Caco-2 (cell line): ENCODE measurements around the gene ARHGAP8. TPM values are rescaled to one million over a fixed set of nuclear protein-coding genes. Genes with fewer than 3 reads are reported as not detected.

ENCODE experiments used
- BruUV-seq: library from RNA; stranded (reverse); fragments of 400-500 nt; replicated peaks from 2 replicates; lab custom pipeline; 2021; lab: Mats Ljungman, UMichigan
- CTCF ChIA-PET: fragments of 300-600 bp; sonication (Branson Sonifier 250); formaldehyde crosslinking; loops from one replicate; lab custom pipeline; 2022; ENCODE audit warnings: antibody characterized with exemption; lab: Charles Lee
- POLR2A ChIA-PET: fragments of 300-600 bp; sonication (Branson Sonifier 250); formaldehyde crosslinking; loops from one replicate; lab custom pipeline; 2022; ENCODE audit warnings: antibody characterized with exemption; lab: Charles Lee
- DNase-seq, 2 experiments: peaks; one replicate each; pipeline versions ENCODE4 v3.0.0 to v3.0.0-alpha.2; 2020 to 2022
- H3K27me3 ChIP-seq: replicated peaks from 2 replicates; pipeline ENCODE4 v1.6.0; 2011; ENCODE audit warnings: low read length; ENCODE audit not compliant: control insufficient read depth, insufficient read depth
- H3K36me3 ChIP-seq: 2 replicates; pipeline ENCODE4 v1.5.1; 2011; ENCODE audit warnings: low read length; ENCODE audit not compliant: control insufficient read depth, insufficient read depth
- H3K4me1 ChIP-seq: fragments of 250-450 bp; sonication (Bioruptor Pico); 2 replicates; pipeline ENCODE4 v1.5.1; 2020; ENCODE audit warnings: mild to moderate bottlenecking
- H3K4me3 ChIP-seq: 2 replicates; pipeline ENCODE4 v1.5.1; 2011; ENCODE audit warnings: low read depth, mild to moderate bottlenecking, control low read depth, low read length
- H3K9me3 ChIP-seq: fragments of 250-450 bp; sonication (Bioruptor Pico); 2 replicates; pipeline ENCODE4 v1.5.1; 2020; ENCODE audit warnings: mild to moderate bottlenecking, moderate library complexity
- H3K27ac Mint-ChIP-seq: one replicate; pipeline ENCODE4 v1.8.0; 2022; ENCODE audit warnings: mixed read lengths; ENCODE audit not compliant: unreplicated experiment
- H3K27me3 Mint-ChIP-seq: one replicate; pipeline ENCODE4 v1.8.0; 2022; ENCODE audit warnings: mixed read lengths; ENCODE audit not compliant: insufficient read depth, unreplicated experiment
- H3K36me3 Mint-ChIP-seq: one replicate; pipeline ENCODE4 v1.8.0; 2022; ENCODE audit warnings: mild to moderate bottlenecking, mixed read lengths; ENCODE audit not compliant: insufficient read depth, unreplicated experiment
- H3K4me1 Mint-ChIP-seq: one replicate; pipeline ENCODE4 v1.8.0; 2022; ENCODE audit warnings: low read depth, mixed read lengths; ENCODE audit not compliant: unreplicated experiment
- H3K4me3 Mint-ChIP-seq: one replicate; pipeline ENCODE4 v1.8.0; 2022; ENCODE audit warnings: mild to moderate bottlenecking, moderate library complexity, mixed read lengths; ENCODE audit not compliant: unreplicated experiment
- H3K9me3 Mint-ChIP-seq: one replicate; pipeline ENCODE4 v1.8.0; 2022; ENCODE audit warnings: mixed read lengths; ENCODE audit not compliant: unreplicated experiment
- intact Hi-C: fragments of 100-400 bp; cut with micrococcal nuclease; formaldehyde crosslinking; loops from one replicate; pipeline ENCODE4 v1.10.0; 2022; ENCODE audit not compliant: unreplicated experiment
- total RNA-seq: library from RNA; stranded (reverse); gene quantifications from 2 replicates; pipeline ENCODE4 v1.2.3, GENCODE V29; 2022
- TF ChIP-seq, protein P1 (sequence below), 2 experiments: fragments of 200-600 bp in 1 of 2; IDR thresholded peaks; 1 replicate in 1 of 2; 2 replicates in 1 of 2; pipeline versions ENCODE4 v1.5.1 to v1.8.0; 2011 to 2022; ENCODE audit warnings: antibody characterized with exemption in 1 of 2, control low read depth in 1 of 2, inconsistent platforms in 1 of 2, low read depth in 1 of 2, low read length in 1 of 2, mild to moderate bottlenecking in 1 of 2, moderate library complexity in 1 of 2; ENCODE audit not compliant: insufficient read depth in 1 of 2, severe bottlenecking in 1 of 2, unreplicated experiment in 1 of 2

ARHGAP8 gene
- total RNA-seq, 1 experiment from 2014 or later: 81.5 TPM

DNA sequence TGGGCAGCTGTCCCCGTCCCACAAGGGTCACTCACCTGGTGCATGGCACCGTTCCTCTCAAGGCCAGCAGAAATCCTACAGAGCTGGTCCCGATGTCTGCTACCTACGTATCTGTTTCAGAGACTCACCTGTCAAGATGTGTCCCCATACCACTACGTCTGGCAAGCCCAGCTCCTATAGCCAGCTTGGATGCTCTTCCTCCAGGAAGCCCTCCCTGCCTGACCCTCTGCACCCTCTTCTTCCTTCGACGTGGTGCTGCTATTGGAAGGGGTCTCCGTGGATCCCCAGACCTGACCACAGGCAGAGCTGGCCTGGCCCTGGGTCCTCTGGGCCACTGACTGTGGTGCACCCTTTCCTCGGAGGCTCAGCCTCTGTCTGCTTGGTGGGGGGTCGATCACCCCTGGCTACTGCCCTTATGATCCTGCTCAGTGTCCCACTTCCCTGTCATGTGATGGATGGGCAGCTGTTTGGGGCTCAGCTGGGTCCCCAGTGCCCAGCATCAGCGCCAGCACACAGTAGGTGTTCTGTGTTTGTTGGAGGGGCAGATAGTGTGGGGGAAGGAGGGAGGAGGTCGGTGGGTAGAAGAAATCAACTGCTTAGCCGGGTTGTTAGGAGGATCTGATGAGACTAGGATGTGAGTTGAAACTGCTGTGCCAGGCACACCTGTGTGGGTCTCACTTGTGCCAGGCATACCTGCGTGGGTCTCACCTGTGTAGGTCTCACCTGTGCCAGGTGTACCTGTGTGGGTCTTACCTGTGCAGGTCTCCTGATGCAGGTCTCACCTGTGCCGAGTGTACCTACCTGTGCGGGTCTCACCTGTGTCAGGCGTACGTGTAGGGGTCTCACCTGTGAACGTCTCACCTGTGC lies 21.7 kb upstream of the ARHGAP8 start:
- no peak overlapping the region for H3K4me3 ChIP-seq
- H3K4me1 ChIP-seq: peaks cover 28% of the 10 kb centered on the region
- no peak overlapping the region for H3K4me3 Mint-ChIP-seq
- H3K27ac Mint-ChIP-seq: peak overlapping the region; percentile 36
- DNase-seq: no peak
- peaks cover 82% of the 10 kb centered on the region for H3K36me3 Mint-ChIP-seq
- CTCF ChIA-PET: no interaction called here
- POLR2A ChIA-PET: no interaction called here
- H3K9me3 Mint-ChIP-seq: no peaks in the 10 kb centered on the region
- no peaks in the 10 kb centered on the region for H3K27me3 Mint-ChIP-seq
- no peaks in the 10 kb centered on the region for H3K9me3 ChIP-seq
- H3K4me1 Mint-ChIP-seq: peaks cover 1% of the 10 kb centered on the region
- TF ChIP-seq, protein P1, sequence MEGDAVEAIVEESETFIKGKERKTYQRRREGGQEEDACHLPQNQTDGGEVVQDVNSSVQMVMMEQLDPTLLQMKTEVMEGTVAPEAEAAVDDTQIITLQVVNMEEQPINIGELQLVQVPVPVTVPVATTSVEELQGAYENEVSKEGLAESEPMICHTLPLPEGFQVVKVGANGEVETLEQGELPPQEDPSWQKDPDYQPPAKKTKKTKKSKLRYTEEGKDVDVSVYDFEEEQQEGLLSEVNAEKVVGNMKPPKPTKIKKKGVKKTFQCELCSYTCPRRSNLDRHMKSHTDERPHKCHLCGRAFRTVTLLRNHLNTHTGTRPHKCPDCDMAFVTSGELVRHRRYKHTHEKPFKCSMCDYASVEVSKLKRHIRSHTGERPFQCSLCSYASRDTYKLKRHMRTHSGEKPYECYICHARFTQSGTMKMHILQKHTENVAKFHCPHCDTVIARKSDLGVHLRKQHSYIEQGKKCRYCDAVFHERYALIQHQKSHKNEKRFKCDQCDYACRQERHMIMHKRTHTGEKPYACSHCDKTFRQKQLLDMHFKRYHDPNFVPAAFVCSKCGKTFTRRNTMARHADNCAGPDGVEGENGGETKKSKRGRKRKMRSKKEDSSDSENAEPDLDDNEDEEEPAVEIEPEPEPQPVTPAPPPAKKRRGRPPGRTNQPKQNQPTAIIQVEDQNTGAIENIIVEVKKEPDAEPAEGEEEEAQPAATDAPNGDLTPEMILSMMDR (IDR thresholded peaks at IDR 0.05; ENCODE audit: insufficient read depth in 1 of 2, low read depth in 1 of 2, low read length in 1 of 2, severe bottlenecking in 1 of 2, unreplicated experiment in 1 of 2): no peak
- H3K27me3 ChIP-seq: no peaks in the 10 kb centered on the region
- TSS peak; percentile 7 for BruUV-seq
- peaks cover 3% of the 10 kb centered on the region for H3K36me3 ChIP-seq
- intact Hi-C loops: no loop called here

DNA sequence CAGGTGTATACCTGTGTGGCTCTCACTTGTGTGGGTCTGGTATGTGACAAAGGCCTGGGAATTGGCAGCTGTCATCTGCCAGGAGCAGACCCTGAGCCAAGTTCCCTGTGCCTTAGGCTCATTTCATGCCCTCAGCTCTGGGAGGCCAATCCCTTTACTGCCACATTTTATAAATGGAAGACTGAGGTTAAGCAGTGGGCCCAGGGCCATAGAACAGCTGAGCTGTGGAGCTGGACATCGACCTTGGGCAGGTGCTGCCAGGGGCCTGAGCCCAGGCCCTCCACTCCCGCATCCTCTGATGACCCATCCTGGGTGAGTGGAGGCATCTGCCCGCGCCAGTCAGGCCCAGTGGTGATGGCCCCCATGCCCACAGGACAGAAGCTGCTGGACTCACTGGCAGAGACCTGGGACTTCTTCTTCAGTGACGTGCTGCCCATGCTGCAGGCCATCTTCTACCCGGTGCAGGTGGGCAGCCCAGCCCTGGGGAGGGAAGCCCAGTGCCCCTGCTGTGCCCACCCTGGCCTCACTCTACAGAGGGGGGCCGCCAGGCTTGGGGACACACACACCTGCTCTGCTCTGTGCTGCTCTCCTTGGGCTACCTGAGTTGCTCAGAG lies 20.9 kb upstream of the ARHGAP8 start:
- Mint-ChIP-seq H3K9me3 (no peaks in the 10 kb centered on the region), H3K27me3 (no peaks in the 10 kb centered on the region), H3K4me3 (no peak overlapping the region), H3K36me3 (peaks cover 85% of the 10 kb centered on the region), H3K4me1 (peaks cover 7% of the 10 kb centered on the region), H3K27ac (no peak overlapping the region)
- TF ChIP-seq, protein P1 (IDR thresholded peaks at IDR 0.05; ENCODE audit: insufficient read depth in 1 of 2, low read depth in 1 of 2, low read length in 1 of 2, severe bottlenecking in 1 of 2, unreplicated experiment in 1 of 2): no peak
- no peak for DNase-seq
- peaks cover 28% of the 10 kb centered on the region for H3K4me1 ChIP-seq
- no TSS peak for BruUV-seq
- intact Hi-C loops: no loop called here
- H3K27me3 ChIP-seq: no peaks in the 10 kb centered on the region
- ChIA-PET CTCF (no interaction called here), POLR2A (no interaction called here)
- no peak overlapping the region for H3K4me3 ChIP-seq
- H3K9me3 ChIP-seq: no peaks in the 10 kb centered on the region
- H3K36me3 ChIP-seq: peaks cover 2% of the 10 kb centered on the region

DNA sequence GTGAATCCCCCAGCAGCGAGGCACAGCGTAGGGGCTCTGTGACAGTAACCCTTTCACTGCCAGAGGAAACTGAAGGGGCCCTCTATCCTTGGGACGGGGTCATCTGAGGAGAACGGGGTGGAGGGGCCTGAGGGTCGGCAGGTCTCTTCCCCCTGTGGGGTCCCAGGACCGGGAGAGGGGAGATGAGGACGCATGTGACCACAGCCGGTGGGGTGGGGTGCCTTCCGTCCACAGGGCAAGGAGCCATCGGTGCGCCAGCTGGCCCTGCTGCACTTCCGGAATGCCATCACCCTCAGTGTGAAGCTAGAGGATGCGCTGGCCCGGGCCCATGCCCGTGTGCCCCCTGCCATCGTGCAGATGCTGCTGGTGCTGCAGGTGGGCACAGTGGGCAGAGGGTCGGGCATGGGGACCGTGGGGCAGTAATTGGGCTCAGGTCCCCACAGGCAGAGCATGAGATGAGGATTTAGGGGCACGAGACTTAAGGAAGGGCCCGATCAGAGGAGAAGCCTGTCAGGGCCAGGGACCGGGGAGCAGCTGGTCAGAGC lies 20.3 kb upstream of the ARHGAP8 start:
- ChIA-PET CTCF (no interaction called here), POLR2A (no interaction called here)
- H3K36me3 ChIP-seq: no peaks in the 10 kb centered on the region; the same call in 1 of the 2 replicates
- Mint-ChIP-seq H3K27me3 (no peaks in the 10 kb centered on the region), H3K27ac (peak overlapping the region; percentile 74), H3K36me3 (peaks cover 91% of the 10 kb centered on the region), H3K4me3 (no peak overlapping the region), H3K9me3 (no peaks in the 10 kb centered on the region), H3K4me1 (peaks cover 7% of the 10 kb centered on the region)
- BruUV-seq: no TSS peak
- peaks cover 34% of the 10 kb centered on the region for H3K4me1 ChIP-seq
- H3K4me3 ChIP-seq: no peak overlapping the region
- TF ChIP-seq, protein P1 (IDR thresholded peaks at IDR 0.05; ENCODE audit: insufficient read depth in 1 of 2, low read depth in 1 of 2, low read length in 1 of 2, severe bottlenecking in 1 of 2, unreplicated experiment in 1 of 2): no peak
- intact Hi-C loops: no loop called here
- no peaks in the 10 kb centered on the region for H3K27me3 ChIP-seq
- no peaks in the 10 kb centered on the region for H3K9me3 ChIP-seq
- DNase-seq: no peak
